ENCODE results near the gene AMFR. TPM values are rescaled to one million over a fixed set of nuclear protein-coding genes. Genes with fewer than 3 reads are reported as not detected.

Gene AMFR
- total RNA-seq, 2 donors from 2014 or later: 87.7 to 130 TPM

GRCh38 chr16:56448005-56448404 is 22.7 kb upstream of the AMFR start:
- no peak for ATAC-seq
- no peak overlapping the region for H3K4me3 ChIP-seq

DNA sequence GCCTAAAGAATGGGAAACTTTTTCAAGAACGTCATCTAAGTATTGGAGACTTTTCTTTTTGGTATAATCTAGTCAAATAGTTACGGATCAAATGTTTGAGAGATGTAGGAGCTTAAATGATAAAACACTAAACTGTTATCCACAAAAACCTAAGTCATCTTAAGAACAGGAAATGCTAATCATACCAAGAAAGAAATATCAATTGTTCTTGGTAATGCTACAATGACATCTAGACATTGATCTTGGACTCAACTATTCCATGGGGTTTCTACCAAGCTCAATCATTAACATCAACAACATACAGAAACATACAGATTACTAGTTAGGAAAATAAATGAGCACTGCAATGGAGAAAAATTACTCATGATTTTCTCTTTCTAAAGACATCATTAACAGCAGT is 21.9 kb upstream of the AMFR start:
- Histone ChIP-seq H3K27ac (no peak overlapping the region), H3K4me3 (no peak overlapping the region), H3K36me3 (replicated peaks in 1 of 2; ENCODE audit: insufficient read depth in 1 of 2, low read depth in 2 of 2) (no peaks in the 10 kb centered on the region), H3K27me3 (no peaks in the 10 kb centered on the region), H3K9me3 (no peaks in the 10 kb centered on the region), H3K4me1 (peaks cover 35% of the 10 kb centered on the region)
- intact Hi-C loops (cut with DNase I): no loop called here
- DNase-seq (no peak), ATAC-seq (no peak)
- 63 to 83% methylated on average over 2 of the region's 2 CpGs for WGBS, 2 donors
- TF ChIP-seq POLR2A (IDR thresholded peaks at IDR 0.05): no peak
- TF ChIP-seq, protein P1, sequence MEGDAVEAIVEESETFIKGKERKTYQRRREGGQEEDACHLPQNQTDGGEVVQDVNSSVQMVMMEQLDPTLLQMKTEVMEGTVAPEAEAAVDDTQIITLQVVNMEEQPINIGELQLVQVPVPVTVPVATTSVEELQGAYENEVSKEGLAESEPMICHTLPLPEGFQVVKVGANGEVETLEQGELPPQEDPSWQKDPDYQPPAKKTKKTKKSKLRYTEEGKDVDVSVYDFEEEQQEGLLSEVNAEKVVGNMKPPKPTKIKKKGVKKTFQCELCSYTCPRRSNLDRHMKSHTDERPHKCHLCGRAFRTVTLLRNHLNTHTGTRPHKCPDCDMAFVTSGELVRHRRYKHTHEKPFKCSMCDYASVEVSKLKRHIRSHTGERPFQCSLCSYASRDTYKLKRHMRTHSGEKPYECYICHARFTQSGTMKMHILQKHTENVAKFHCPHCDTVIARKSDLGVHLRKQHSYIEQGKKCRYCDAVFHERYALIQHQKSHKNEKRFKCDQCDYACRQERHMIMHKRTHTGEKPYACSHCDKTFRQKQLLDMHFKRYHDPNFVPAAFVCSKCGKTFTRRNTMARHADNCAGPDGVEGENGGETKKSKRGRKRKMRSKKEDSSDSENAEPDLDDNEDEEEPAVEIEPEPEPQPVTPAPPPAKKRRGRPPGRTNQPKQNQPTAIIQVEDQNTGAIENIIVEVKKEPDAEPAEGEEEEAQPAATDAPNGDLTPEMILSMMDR (IDR thresholded peaks at IDR 0.05): no peak

More at GRCh38 chr16:56448005-56448404, 22.7 kb upstream of the AMFR start:
- no peaks in the 10 kb centered on the region for H3K9me3 ChIP-seq
- H3K36me3 ChIP-seq (replicated peaks in 1 of 2; ENCODE audit: insufficient read depth in 1 of 2, low read depth in 2 of 2): no peaks in the 10 kb centered on the region
- TF ChIP-seq, protein P1 (IDR thresholded peaks at IDR 0.05): no peak
- TF ChIP-seq POLR2A (IDR thresholded peaks at IDR 0.05): no peak
- intact Hi-C loops (cut with DNase I): no loop called here
- H3K4me1 ChIP-seq: peaks cover 42% of the 10 kb centered on the region
- DNase-seq: no peak
- no peak overlapping the region for H3K27ac ChIP-seq
- H3K27me3 ChIP-seq: no peaks in the 10 kb centered on the region

GRCh38 chr16:56438038-56438437 is 12.7 kb upstream of the AMFR start:
- H3K27me3 ChIP-seq: no peaks in the 10 kb centered on the region
- TF ChIP-seq POLR2A (IDR thresholded peaks at IDR 0.05): no peak
- TF ChIP-seq, protein P1 (IDR thresholded peaks at IDR 0.05): no peak
- H3K4me3 ChIP-seq: no peak overlapping the region
- H3K4me1 ChIP-seq: no peaks in the 10 kb centered on the region
- no peaks in the 10 kb centered on the region for H3K9me3 ChIP-seq
- no peak overlapping the region for H3K27ac ChIP-seq
- intact Hi-C loops (cut with DNase I): no loop called here
- 80 to 95% methylated on average over 1 of the region's 1 CpG for WGBS, 2 donors
- ATAC-seq: no peak
- H3K36me3 ChIP-seq (replicated peaks in 1 of 2; ENCODE audit: insufficient read depth in 1 of 2, low read depth in 2 of 2): peaks cover 0 to 7% of the 10 kb centered on the region in 2 donors
- no peak for DNase-seq

DNA sequence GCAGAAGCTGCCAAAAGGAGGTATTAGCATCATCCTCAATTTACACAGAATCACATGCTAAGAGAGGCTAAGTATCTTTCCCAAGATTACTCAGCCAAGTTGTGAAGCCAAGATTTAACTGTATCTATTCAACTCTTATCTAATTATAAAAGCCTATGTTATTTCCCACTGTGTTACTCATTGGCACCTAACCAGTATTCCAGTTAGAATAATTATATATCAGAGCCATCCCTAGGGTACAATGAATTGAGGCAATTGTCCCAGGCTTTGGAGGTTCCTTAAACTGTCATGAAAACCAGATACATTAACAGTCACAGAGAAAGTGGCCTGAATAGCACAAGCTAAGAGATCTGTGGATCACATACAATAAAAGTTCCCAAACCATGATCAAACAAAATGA is 10.9 kb upstream of the AMFR start:
- Histone ChIP-seq H3K27ac (no peak overlapping the region), H3K27me3 (no peaks in the 10 kb centered on the region), H3K9me3 (no peaks in the 10 kb centered on the region), H3K4me3 (no peak overlapping the region), H3K4me1 (no peaks in the 10 kb centered on the region), H3K36me3 (replicated peaks in 1 of 2; ENCODE audit: insufficient read depth in 1 of 2, low read depth in 2 of 2) (peaks cover 0 to 7% of the 10 kb centered on the region in 2 donors)
- no peak for ATAC-seq
- DNase-seq: no peak
- intact Hi-C loops (cut with DNase I): no loop called here
- TF ChIP-seq POLR2A (IDR thresholded peaks at IDR 0.05): no peak
- TF ChIP-seq, protein P1 (IDR thresholded peaks at IDR 0.05): no peak

DNA sequence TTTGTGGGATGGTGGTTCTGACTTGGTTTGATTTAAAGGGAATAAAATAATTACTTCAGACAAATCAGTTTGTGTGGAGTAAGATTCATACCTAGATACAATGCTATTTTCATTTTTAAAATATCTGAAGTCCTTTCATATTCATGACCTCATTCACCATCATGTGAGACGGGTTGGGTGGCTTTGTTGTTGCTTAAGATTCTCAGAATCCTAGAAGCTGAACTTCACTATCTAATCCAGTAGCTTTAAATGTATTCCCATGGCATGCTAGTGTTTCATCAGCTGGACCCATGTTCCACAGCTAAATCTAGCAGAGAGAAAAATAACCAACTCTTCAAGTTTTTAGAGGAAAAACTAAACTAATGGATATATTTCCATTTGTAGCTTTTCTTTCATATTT is 2.7 kb upstream of the AMFR start:
- WGBS, 2 donors: 90 to 96% methylated on average over 1 of the region's 1 CpG
- Histone ChIP-seq H3K4me1 (peaks cover 12% of the 10 kb centered on the region), H3K36me3 (replicated peaks in 1 of 2; ENCODE audit: insufficient read depth in 1 of 2, low read depth in 2 of 2) (no peaks in the 10 kb centered on the region), H3K4me3 (no peak overlapping the region), H3K27ac (no peak overlapping the region), H3K9me3 (no peaks in the 10 kb centered on the region), H3K27me3 (no peaks in the 10 kb centered on the region)
- TF ChIP-seq POLR2A (IDR thresholded peaks at IDR 0.05): no peak
- intact Hi-C loops (cut with DNase I): no loop called here
- DNase-seq (no peak), ATAC-seq (no peak)
